ENCODE results near the gene HID1. TPM values are rescaled to one million over a fixed set of nuclear protein-coding genes. Genes with fewer than 3 reads are reported as not detected.
A peak's percentile ranks its signal among the peaks of the same experiment; 100 is the strongest.

Gene HID1
- total RNA-seq, 1 experiment from 2014 or later: 12.7 TPM

GRCh38 chr17:74916851-74917199, 55.7 kb downstream of the HID1 start:
- Histone ChIP-seq H2BK15ac (ENCODE audit: low read depth, low read length) (no peak overlapping the region), H3K4ac (ENCODE audit: low read depth, low read length) (no peak overlapping the region), H4K5ac (ENCODE audit: insufficient read length, low read depth, low read length) (no peak overlapping the region), H4K20me1 (ENCODE audit: control insufficient read depth, insufficient read depth, insufficient read length) (no peaks in the 10 kb centered on the region), H3K9me3 (ENCODE audit: control insufficient read depth, low read depth, low read length) (no peaks in the 10 kb centered on the region), H2BK20ac (ENCODE audit: low read depth, low read length, poor library complexity, severe bottlenecking) (no peak overlapping the region), H3K79me2 (ENCODE audit: insufficient read depth, low read length) (no peaks in the 10 kb centered on the region), H3K23me2 (ENCODE audit: insufficient read length, low read depth, low read length, poor library complexity, severe bottlenecking) (no peaks in the 10 kb centered on the region), H3K27me3 (ENCODE audit: insufficient read depth, low read length) (no peaks in the 10 kb centered on the region), H3K79me1 (ENCODE audit: insufficient read depth, low read depth, low read length, poor library complexity, severe bottlenecking) (no peaks in the 10 kb centered on the region), H3K4me1 (ENCODE audit: insufficient read depth, low read length) (no peaks in the 10 kb centered on the region), H2AFZ (ENCODE audit: low read length) (no peak overlapping the region), H2AK5ac (ENCODE audit: insufficient read length, low read length) (no peak overlapping the region), H2BK120ac (ENCODE audit: low read depth, low read length, poor library complexity, severe bottlenecking) (no peak overlapping the region), H4K8ac (replicated peaks; ENCODE audit: insufficient read length, low read depth, low read length) (peak overlapping the region; percentile 84), H3K4me2 (ENCODE audit: insufficient read depth, insufficient read length, low read length) (no peak overlapping the region), H2BK5ac (ENCODE audit: insufficient read length, low read length) (no peak overlapping the region), H3K27ac (ENCODE audit: insufficient read length, low read depth, low read length) (no peak overlapping the region), H4K91ac (ENCODE audit: insufficient read length, low read depth, low read length) (no peak overlapping the region), H3T11ph (ENCODE audit: low read length) (no peak overlapping the region), H3K23ac (ENCODE audit: insufficient read length, low read depth, low read length) (no peak overlapping the region), H3K9ac (ENCODE audit: extremely low read depth, insufficient read length, low read length) (no peak overlapping the region), H2BK12ac (ENCODE audit: insufficient read length, low read depth, low read length) (no peak overlapping the region), H3K18ac (ENCODE audit: insufficient read length, low read depth, low read length) (no peak overlapping the region), H3K14ac (ENCODE audit: insufficient read depth, low read length) (no peak overlapping the region), H3K56ac (ENCODE audit: insufficient read length, low read depth, low read length) (no peak overlapping the region)
- Mint-ChIP-seq H3K4me1 (peaks cover 13 to 31% of the 10 kb centered on the region in 2 experiments), H3K27me3 (ENCODE audit: low read depth) (peaks cover 48% of the 10 kb centered on the region), H3K4me3 (no peak overlapping the region), H3K36me3 (ENCODE audit: insufficient read depth in 1 of 3, low read depth in 3 of 3) (peaks cover 0 to 3% (median 3%) of the 10 kb centered on the region in 3 experiments; a peak in 4 of 7 replicates), H3K27ac (no peak overlapping the region; a peak in 1 of 7 replicates), H3K9me3 (peaks cover 0 to 2% of the 10 kb centered on the region in 2 experiments; a peak in 2 of 5 replicates)
- no CpG with 5 or more reads among the region's 11 CpGs for WGBS (ENCODE audit: extremely low coverage, insufficient read length, low lambda C conversion rate)
- TF ChIP-seq, protein P1, sequence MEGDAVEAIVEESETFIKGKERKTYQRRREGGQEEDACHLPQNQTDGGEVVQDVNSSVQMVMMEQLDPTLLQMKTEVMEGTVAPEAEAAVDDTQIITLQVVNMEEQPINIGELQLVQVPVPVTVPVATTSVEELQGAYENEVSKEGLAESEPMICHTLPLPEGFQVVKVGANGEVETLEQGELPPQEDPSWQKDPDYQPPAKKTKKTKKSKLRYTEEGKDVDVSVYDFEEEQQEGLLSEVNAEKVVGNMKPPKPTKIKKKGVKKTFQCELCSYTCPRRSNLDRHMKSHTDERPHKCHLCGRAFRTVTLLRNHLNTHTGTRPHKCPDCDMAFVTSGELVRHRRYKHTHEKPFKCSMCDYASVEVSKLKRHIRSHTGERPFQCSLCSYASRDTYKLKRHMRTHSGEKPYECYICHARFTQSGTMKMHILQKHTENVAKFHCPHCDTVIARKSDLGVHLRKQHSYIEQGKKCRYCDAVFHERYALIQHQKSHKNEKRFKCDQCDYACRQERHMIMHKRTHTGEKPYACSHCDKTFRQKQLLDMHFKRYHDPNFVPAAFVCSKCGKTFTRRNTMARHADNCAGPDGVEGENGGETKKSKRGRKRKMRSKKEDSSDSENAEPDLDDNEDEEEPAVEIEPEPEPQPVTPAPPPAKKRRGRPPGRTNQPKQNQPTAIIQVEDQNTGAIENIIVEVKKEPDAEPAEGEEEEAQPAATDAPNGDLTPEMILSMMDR (conservative IDR thresholded peaks at IDR 0.05): no peak
- peak; percentile 27 for DNase-seq

Measured in H9 (cell line).